ENCODE measurements around the gene SLC29A1. TPM values are rescaled to one million over a fixed set of nuclear protein-coding genes. Genes with fewer than 3 reads are reported as not detected.

The SLC29A1 gene
- total RNA-seq, 1 donor from 2014 or later, result 1.8 TPM

- no peak for FAIRE-seq
- no peak for DNase-seq (ENCODE audit: low read depth)
- Histone ChIP-seq H3K27me3 (ENCODE audit: control insufficient read depth, insufficient read depth, low read length) (peaks cover 21% of the 10 kb centered on the region), H3K4me3 (ENCODE audit: low read depth, low read length) (no peak overlapping the region), H3K36me3 (ENCODE audit: control insufficient read depth, insufficient read depth, low read length) (no peaks in the 10 kb centered on the region)
- no peak for TF ChIP-seq CTCF (IDR thresholded peaks at IDR 0.05; ENCODE audit: insufficient read depth, low read length, severe bottlenecking)
Measured at GRCh38 chr6:44271406-44271723, 48.0 kb downstream of the SLC29A1 start.

- Histone ChIP-seq H3K4me3 (ENCODE audit: low read depth, low read length) (no peak overlapping the region), H3K36me3 (ENCODE audit: control insufficient read depth, insufficient read depth, low read length) (no peaks in the 10 kb centered on the region), H3K27me3 (ENCODE audit: control insufficient read depth, insufficient read depth, low read length) (peaks cover 22% of the 10 kb centered on the region)
- DNase-seq (ENCODE audit: low read depth) (no peak), FAIRE-seq (no peak)
- TF ChIP-seq CTCF (IDR thresholded peaks at IDR 0.05; ENCODE audit: insufficient read depth, low read length, severe bottlenecking), result no peak
Measured at GRCh38 chr6:44271914-44272313, 48.5 kb downstream of the SLC29A1 start.

GRCh38 chr6:44272529-44272928, 49.1 kb downstream of the SLC29A1 start:
- Histone ChIP-seq H3K36me3 (ENCODE audit: control insufficient read depth, insufficient read depth, low read length) (no peaks in the 10 kb centered on the region), H3K4me3 (ENCODE audit: low read depth, low read length) (no peak overlapping the region), H3K27me3 (ENCODE audit: control insufficient read depth, insufficient read depth, low read length) (peaks cover 29% of the 10 kb centered on the region)
- no peak for FAIRE-seq
- no peak for DNase-seq (ENCODE audit: low read depth)
- no peak for TF ChIP-seq CTCF (IDR thresholded peaks at IDR 0.05; ENCODE audit: insufficient read depth, low read length, severe bottlenecking)

- FAIRE-seq (no peak), DNase-seq (ENCODE audit: low read depth) (no peak)
- no peak overlapping the region for H3K4me3 ChIP-seq (ENCODE audit: low read depth, low read length)
- H3K27me3 ChIP-seq (ENCODE audit: control insufficient read depth, insufficient read depth, low read length), result peaks cover 33% of the 10 kb centered on the region
- no peak for TF ChIP-seq CTCF (IDR thresholded peaks at IDR 0.05; ENCODE audit: insufficient read depth, low read length, severe bottlenecking)
- no peaks in the 10 kb centered on the region for H3K36me3 ChIP-seq (ENCODE audit: control insufficient read depth, insufficient read depth, low read length)
Measured at GRCh38 chr6:44272999-44273566, 49.7 kb downstream of the SLC29A1 start.

- no peaks in the 10 kb centered on the region for H3K36me3 ChIP-seq (ENCODE audit: control insufficient read depth, insufficient read depth, low read length)
- no peak for TF ChIP-seq CTCF (IDR thresholded peaks at IDR 0.05; ENCODE audit: insufficient read depth, low read length, severe bottlenecking)
- FAIRE-seq (no peak), DNase-seq (ENCODE audit: low read depth) (no peak)
- peaks cover 35% of the 10 kb centered on the region for H3K27me3 ChIP-seq (ENCODE audit: control insufficient read depth, insufficient read depth, low read length)
- no peak overlapping the region for H3K4me3 ChIP-seq (ENCODE audit: low read depth, low read length)
Measured at GRCh38 chr6:44273617-44274016, 50.2 kb downstream of the SLC29A1 start.

- TF ChIP-seq CTCF (IDR thresholded peaks at IDR 0.05; ENCODE audit: insufficient read depth, low read length, severe bottlenecking), result no peak
- FAIRE-seq (no peak), DNase-seq (ENCODE audit: low read depth) (no peak)
- H3K36me3 ChIP-seq (ENCODE audit: control insufficient read depth, insufficient read depth, low read length), result no peaks in the 10 kb centered on the region
- H3K27me3 ChIP-seq (ENCODE audit: control insufficient read depth, insufficient read depth, low read length), result peaks cover 33% of the 10 kb centered on the region
- H3K4me3 ChIP-seq (ENCODE audit: low read depth, low read length), result no peak overlapping the region
Measured at GRCh38 chr6:44275271-44275748, 51.9 kb downstream of the SLC29A1 start.
